T-helper 2 cell treated with Interferon-gamma antibody and Interleukin-4, amounts not matched to agents 5 μg/mL and 100 μg/mL, for 36 hours (primary cell): ENCODE results near the gene POLD1.
"Not testable (repeated sequence)": the region's sequence is repeated elsewhere in the genome, so short reads cannot be mapped to it uniquely, and the experiment has no call there.

ENCODE experiments used
- DNase-seq: peaks from one replicate; pipeline ENCODE4 v3.0.0; 2021; ENCODE audit warnings: low spot score
- H3K27ac Mint-ChIP-seq: one replicate; pipeline ENCODE4 v1.8.0; 2021; ENCODE audit warnings: mild to moderate bottlenecking, mixed read lengths
- H3K27me3 Mint-ChIP-seq: one replicate; pipeline ENCODE4 v1.8.0; 2021; ENCODE audit warnings: low read depth, mixed read lengths
- H3K36me3 Mint-ChIP-seq: one replicate; pipeline ENCODE4 v1.8.0; 2021; ENCODE audit warnings: low read depth, mixed read lengths
- H3K4me1 Mint-ChIP-seq: one replicate; pipeline ENCODE4 v1.8.0; 2021; ENCODE audit warnings: low read depth, mixed read lengths
- H3K4me3 Mint-ChIP-seq: one replicate; pipeline ENCODE4 v1.8.0; 2022; ENCODE audit warnings: mild to moderate bottlenecking, moderate library complexity, mixed read lengths
- H3K9me3 Mint-ChIP-seq: one replicate; pipeline ENCODE4 v1.8.0; 2021; ENCODE audit warnings: mixed read lengths

Gene POLD1

GRCh38 chr19:50383852-50384684 is at the start of gene POLD1:
Gene POLD1 (plus strand): TSS chr19:50384347. CDS start chr19:50398852, 14,505 bp downstream.
- H3K4me1 Mint-ChIP-seq = peaks cover 23% of the 10 kb centered on the region
- peak within 1 kb of the TSS; percentile 98 for H3K27ac Mint-ChIP-seq
- peaks cover 38% of the 10 kb centered on the region for H3K36me3 Mint-ChIP-seq

DNA sequence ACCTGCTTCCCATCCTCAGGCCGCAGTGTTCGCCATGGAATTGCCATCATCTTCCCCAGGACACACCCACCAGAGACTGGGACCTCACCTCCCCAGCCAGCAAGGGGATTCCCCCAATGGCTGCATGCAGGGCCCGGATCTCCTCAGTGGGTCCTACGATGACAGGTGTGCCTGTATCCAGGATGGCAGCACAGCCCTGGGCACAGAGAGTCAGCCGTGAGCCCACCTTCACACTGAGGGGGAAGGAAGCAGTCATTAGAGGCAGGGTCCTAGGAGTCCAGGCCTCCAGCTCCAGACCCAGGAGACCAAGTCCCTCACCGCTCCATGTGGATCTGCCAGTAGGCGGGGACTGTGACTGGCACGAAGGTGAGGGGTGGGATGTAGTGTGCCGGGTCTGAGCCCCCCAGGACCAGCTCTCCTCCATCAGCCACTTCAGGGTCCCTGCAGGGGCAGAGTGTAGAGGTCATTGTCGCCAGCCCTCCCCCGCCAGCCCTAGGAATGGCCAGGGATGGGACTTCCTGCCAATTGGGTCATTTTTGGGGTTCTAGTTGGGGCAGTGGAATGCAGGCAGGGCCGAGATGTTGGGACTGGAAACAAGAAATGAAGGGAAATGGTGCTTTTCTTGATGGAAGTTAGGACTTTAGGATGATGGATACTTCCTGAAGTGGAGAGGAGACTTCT is 49.3 kb upstream of the POLD1 start:
- Mint-ChIP-seq H3K36me3 (no peaks in the 10 kb centered on the region), H3K27ac (peak overlapping the region; percentile 71), H3K4me3 (peak overlapping the region; percentile 61)

More at GRCh38 chr19:50383852-50384684, at the start of gene POLD1:
- Mint-ChIP-seq H3K27me3 (no peaks in the 10 kb centered on the region), H3K4me3 (peak within 1 kb of the TSS; percentile 97), H3K9me3 (no peaks in the 10 kb centered on the region)
- peak; percentile 99 for DNase-seq

GRCh38 chr19:50337031-50337430 is 47.1 kb upstream of the POLD1 start:
- not testable (repeated sequence) for H3K27me3 Mint-ChIP-seq, H3K9me3 Mint-ChIP-seq, H3K27ac Mint-ChIP-seq, H3K4me3 Mint-ChIP-seq, H3K36me3 Mint-ChIP-seq, DNase-seq
- H3K4me1 Mint-ChIP-seq = peaks cover 25% of the 10 kb centered on the region

More for the DNA sequence above, 49.3 kb upstream of the POLD1 start:
- no peak for DNase-seq
- Mint-ChIP-seq H3K4me1 (peaks cover 39% of the 10 kb centered on the region), H3K9me3 (no peaks in the 10 kb centered on the region), H3K27me3 (no peaks in the 10 kb centered on the region)

- Mint-ChIP-seq H3K9me3 (peaks cover 4% of the 10 kb centered on the region), H3K4me3 (no peak overlapping the region), H3K27ac (no peak overlapping the region), H3K36me3 (peaks cover 15% of the 10 kb centered on the region), H3K4me1 (peaks cover 5% of the 10 kb centered on the region), H3K27me3 (no peaks in the 10 kb centered on the region)
- DNase-seq = no peak
Measured at GRCh38 chr19:50340331-50340730, 43.8 kb upstream of the POLD1 start.

DNA sequence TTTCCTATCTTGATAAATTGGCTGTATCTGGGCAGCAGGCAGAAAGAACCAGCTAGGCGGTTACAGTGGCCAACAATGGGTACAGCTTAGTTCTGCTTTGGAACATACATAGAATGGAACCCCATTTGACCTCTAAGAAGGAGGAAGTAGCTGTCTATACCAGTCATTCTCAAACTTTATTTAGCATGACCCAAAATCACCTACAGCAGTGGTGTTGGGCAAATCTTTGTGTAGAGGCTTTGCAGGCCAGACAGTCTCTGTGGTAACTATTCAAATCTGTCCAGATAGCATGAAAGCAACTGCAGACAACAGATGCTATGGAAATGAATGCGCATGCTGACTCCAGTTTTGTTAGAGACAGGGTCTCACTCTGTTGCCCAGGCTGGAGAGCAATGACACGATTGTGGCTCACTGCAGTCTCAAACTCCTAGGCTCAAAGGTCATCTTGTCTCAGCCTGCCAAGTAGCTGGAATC is 43.0 kb upstream of the POLD1 start:
- DNase-seq = no peak
- Mint-ChIP-seq H3K4me1 (peaks cover under 1% of the 10 kb centered on the region), H3K36me3 (peaks cover 17% of the 10 kb centered on the region), H3K9me3 (peaks cover 6% of the 10 kb centered on the region), H3K4me3 (no peak overlapping the region), H3K27ac (no peak overlapping the region), H3K27me3 (no peaks in the 10 kb centered on the region)

DNA sequence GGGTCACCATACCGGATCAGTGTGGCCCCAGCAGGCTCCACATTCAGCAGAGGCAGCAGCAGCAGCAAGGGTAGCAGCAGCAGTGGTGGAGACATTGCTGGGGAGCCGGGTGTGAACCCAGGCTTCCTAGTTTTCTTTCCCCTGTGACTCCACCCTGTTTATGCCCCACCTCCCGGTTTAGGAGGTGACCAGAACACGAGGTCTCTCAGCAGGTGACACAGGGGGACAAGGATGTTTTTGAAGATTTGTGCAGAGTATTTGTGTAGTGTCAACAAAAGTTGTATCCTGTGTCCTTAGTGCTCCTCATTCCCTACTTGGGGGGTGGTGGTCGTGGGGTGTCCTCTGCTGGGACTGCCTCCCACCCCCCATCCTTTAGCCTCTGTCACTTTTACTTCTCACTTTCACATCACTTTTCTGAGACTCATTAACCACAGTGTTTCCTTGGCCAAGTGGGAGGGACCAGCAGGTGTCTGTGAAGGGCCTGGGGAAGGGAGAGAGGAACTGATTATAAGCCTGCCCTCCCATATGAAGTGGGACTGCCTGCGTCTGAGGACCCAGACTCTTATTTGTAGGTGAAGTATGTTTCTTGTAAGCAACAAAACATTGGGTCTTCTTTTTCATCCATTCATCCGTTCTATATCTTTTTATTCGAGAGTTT is 39.4 kb upstream of the POLD1 start:
- peaks cover 17% of the 10 kb centered on the region for H3K4me1 Mint-ChIP-seq
- peak overlapping the region; percentile 49 for H3K27ac Mint-ChIP-seq
- H3K27me3 Mint-ChIP-seq = no peaks in the 10 kb centered on the region
- no peak for DNase-seq
- H3K9me3 Mint-ChIP-seq = peaks cover 8% of the 10 kb centered on the region
- H3K4me3 Mint-ChIP-seq = no peak overlapping the region
- peaks cover 22% of the 10 kb centered on the region for H3K36me3 Mint-ChIP-seq

DNA sequence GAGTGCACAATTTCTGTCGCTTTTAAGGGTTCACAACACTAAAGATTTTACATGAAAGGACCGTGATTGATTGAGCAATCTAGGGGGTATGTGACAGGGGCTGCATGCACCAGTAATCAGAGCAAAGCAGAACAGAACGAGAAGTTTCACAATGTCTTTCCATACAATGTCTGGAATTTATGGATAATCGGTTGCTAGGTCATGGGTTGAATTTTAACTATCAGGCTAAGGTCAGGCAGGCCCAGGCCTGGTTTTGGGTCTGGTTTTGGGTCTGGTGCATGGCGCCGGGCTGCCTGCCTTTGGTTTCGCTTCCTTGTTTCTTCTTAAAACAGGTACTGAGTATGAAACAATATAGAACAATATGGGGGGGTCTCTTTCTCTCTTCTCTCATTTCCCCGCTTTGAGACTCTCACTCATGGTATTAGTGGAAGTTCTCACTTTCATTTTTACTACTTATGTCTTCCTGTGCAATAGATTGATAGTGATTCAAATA is 37.0 kb upstream of the POLD1 start:
- H3K27ac Mint-ChIP-seq = peak overlapping the region; percentile 89
- H3K4me3 Mint-ChIP-seq = peak overlapping the region; percentile 76
- DNase-seq = not testable (repeated sequence)

GRCh38 chr19:50349277-50350057 is 34.7 kb upstream of the POLD1 start:
- peaks cover 12% of the 10 kb centered on the region for H3K36me3 Mint-ChIP-seq
- H3K27ac Mint-ChIP-seq = no peak overlapping the region
- DNase-seq = no peak
- no peak overlapping the region for H3K4me3 Mint-ChIP-seq
- peaks cover 17% of the 10 kb centered on the region for H3K4me1 Mint-ChIP-seq
- H3K9me3 Mint-ChIP-seq = peaks cover 8% of the 10 kb centered on the region
- H3K27me3 Mint-ChIP-seq = no peaks in the 10 kb centered on the region

More for the DNA sequence above, 37.0 kb upstream of the POLD1 start:
- not testable (repeated sequence) for H3K9me3 Mint-ChIP-seq, H3K27me3 Mint-ChIP-seq
- Mint-ChIP-seq H3K4me1 (peaks cover 17% of the 10 kb centered on the region), H3K36me3 (peaks cover 19% of the 10 kb centered on the region)

GRCh38 chr19:50352242-50352641 is 31.9 kb upstream of the POLD1 start:
- peaks cover 10% of the 10 kb centered on the region for H3K4me1 Mint-ChIP-seq

GRCh38 chr19:50353487-50353880 is 30.7 kb upstream of the POLD1 start:
- not testable (repeated sequence) for H3K4me1 Mint-ChIP-seq, H3K36me3 Mint-ChIP-seq, H3K9me3 Mint-ChIP-seq

More at GRCh38 chr19:50352242-50352641, 31.9 kb upstream of the POLD1 start:
- Mint-ChIP-seq H3K9me3 (no peaks in the 10 kb centered on the region), H3K36me3 (no peaks in the 10 kb centered on the region), H3K27ac (no peak overlapping the region), H3K4me3 (no peak overlapping the region), H3K27me3 (no peaks in the 10 kb centered on the region)
- no peak for DNase-seq

DNA sequence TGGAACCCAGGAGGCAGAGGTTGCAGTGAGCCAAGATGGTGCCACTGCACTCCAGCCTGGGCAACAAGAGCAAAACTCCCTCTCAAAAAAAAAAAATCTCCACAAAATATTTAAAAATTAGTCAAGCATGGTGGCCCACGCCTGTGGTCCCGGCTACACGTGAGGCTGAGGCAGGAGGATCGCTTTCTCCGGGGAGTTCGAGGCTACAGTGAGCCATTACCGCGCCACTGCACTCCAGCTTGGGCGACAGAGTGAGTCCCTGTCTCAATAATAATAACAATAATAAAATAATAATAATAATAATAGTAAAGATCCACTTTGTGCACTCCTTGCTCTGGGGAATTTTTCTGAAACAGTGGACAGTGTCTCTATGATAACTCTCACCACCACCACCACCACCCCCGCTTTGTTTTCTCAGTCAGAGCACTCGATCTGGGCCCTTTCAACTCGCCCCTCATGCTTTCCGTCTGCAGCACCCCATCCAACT is 27.4 kb upstream of the POLD1 start:
- Mint-ChIP-seq H3K36me3 (peaks cover 2% of the 10 kb centered on the region), H3K4me3 (peak overlapping the region; percentile 92), H3K9me3 (no peaks in the 10 kb centered on the region), H3K27me3 (no peaks in the 10 kb centered on the region), H3K27ac (peak overlapping the region; percentile 98), H3K4me1 (peaks cover 25% of the 10 kb centered on the region)
- no peak for DNase-seq

More at GRCh38 chr19:50353487-50353880, 30.7 kb upstream of the POLD1 start:
- H3K27me3 Mint-ChIP-seq, H3K4me3 Mint-ChIP-seq, DNase-seq, H3K27ac Mint-ChIP-seq: not testable (repeated sequence)

- H3K27ac Mint-ChIP-seq = peak overlapping the region; percentile 98
- peaks cover 31% of the 10 kb centered on the region for H3K4me1 Mint-ChIP-seq
- H3K4me3 Mint-ChIP-seq = peak overlapping the region; percentile 92
Measured at GRCh38 chr19:50357178-50358100, 26.7 kb upstream of the POLD1 start.

More at GRCh38 chr19:50357178-50358100, 26.7 kb upstream of the POLD1 start:
- peaks cover 2% of the 10 kb centered on the region for H3K36me3 Mint-ChIP-seq
- peak; percentile 84 for DNase-seq
- no peaks in the 10 kb centered on the region for H3K9me3 Mint-ChIP-seq
- no peaks in the 10 kb centered on the region for H3K27me3 Mint-ChIP-seq
